ENCODE results near the gene MAGEB1.

Gene MAGEB1, protein sequence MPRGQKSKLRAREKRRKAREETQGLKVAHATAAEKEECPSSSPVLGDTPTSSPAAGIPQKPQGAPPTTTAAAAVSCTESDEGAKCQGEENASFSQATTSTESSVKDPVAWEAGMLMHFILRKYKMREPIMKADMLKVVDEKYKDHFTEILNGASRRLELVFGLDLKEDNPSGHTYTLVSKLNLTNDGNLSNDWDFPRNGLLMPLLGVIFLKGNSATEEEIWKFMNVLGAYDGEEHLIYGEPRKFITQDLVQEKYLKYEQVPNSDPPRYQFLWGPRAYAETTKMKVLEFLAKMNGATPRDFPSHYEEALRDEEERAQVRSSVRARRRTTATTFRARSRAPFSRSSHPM

DNA sequence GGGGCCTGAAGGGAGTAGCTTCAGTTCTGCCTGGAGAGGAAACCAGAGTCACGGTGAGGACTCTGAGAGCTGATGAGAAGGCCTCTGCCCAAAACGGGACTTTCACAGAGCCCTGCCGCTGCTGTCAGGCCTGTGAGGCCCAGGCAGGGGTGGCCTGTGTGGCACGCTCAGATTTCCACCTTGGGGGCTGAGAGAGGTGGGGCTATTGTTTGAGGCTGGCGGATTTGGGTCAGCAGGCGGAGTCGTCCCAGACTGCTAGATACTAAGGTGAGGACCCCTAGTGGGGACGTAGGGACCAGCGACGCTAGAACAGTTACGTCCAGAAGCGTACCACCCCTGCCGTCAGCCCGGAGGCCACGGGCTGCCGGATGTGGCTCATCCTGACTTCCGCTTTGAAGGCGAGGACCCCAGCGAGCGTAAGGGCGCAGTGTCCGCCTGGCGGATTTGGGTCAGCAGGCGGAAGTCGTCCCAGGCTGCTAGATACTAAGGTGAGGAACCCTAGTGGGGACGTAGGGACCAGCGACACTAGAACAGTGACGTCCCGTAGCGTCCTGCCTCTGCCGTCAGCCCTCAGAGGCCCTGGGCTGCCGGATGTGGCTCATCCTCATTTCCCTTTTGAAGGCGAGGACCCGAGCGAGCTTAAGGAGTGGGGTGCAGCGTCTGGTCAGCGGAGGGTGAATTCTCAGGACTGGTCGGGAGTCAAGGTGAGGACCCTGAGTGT is at the start of gene MAGEB1:
MAGEB1 (plus strand) TSS at position 378 of the 721 bp plus-strand sequence. CDS start 3,348 bp downstream, outside the sequence.
- DNase-seq = no peak

DNA sequence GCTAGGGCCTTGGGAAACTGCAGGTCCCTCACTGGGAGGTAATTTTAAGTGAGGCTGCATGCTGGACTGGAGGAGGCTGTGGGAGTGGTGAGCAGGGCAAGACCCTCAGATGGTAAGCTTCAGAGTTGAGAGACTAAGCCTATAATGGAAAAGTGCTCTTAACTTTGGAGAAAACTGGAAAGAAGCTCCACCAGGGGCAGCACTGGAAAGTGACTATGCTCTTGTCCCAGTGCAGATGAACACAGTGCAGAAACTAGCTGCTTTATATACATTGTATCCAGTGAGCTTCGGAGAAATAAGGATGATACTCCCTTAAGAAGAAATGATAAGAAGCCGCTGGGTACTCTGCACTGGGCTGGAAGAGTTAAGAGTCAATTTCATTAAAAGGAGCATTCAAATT is 34.8 kb upstream of the MAGEB1 start:
- no peak for DNase-seq

DNA sequence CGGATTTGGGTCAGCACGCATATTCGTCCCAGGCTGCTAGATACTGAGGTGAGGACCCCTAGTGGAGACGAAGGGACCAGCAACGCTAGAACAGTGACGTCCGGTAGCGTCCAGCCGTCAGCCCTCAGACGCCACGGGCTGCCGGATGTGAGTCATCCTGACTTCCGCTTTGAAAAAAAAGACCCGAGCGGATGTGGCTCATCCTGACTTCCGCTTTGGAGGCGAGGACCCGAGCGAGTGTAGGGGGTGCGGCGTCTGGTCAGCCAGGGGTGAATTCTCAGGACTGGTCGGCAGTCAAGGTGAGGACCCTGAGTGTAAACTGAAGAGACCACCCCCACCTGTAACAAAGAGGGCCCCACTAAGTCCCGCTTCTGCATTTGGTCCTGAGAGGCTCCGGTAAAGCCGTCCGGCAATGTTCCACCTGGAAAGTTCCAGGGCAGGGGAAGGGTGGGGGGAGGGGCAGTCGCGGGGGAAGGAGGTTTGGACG is 31.5 kb upstream of the MAGEB1 start, which contains the start of gene MAGEB2:
MAGEB2 (plus strand) TSS at position 207 of the 487 bp plus-strand sequence. CDS start 3,018 bp downstream, outside the sequence.
- no peak for DNase-seq

DNA sequence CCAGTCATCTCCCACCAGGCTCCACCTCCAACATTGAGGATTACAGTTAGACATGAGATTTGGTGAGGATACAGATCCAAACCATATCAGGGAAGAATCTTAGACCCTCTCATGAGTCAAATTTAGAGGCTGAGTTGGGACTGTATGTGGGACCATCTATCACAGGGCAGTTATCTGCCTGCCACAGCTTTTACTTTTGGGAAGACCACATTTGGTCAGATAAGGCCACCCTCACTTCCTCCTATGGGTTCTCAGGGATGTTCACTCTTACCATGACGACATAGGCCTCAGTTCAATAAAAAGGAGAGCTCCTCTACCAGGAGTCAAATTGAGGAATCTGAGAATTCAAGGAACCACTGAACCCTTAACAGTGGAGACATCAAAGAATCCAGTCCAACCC is 29.5 kb upstream of the MAGEB1 start:
- no peak for DNase-seq

DNA sequence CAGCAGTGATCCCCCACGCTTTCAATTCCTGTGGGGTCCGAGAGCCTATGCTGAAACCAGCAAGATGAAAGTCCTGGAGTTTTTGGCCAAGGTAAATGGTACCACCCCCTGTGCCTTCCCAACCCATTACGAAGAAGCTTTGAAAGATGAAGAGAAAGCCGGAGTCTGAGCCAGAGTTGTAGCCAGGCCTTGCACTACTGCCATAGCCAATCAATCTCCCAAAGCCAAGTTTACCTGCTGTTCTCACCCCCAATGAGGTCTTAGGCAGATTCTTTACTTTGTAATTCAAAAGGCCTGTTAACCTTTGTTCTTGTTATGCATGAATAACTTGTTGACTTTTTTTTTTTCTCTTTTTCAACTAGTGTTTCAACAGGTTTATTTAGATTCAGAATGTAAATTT is 27.6 kb upstream of the MAGEB1 start:
- no peak for DNase-seq

DNA sequence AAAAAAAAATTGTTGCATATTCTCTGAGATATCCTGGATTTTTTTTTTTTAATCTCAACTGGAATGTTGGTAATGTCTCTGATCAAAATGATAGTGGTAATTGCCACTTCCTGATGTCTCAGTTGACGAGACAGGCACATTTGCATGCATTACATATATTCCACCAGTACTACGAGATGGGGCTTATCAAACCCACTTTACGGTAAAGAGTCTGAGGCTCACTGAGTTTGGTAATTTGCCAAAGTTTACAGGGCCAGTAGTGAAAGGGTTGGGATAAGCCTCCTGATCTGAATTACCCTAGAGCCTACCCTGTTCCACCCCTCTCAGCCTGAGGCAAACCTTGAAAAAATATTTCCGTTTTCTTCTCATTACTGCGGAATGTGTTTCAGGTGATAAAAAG is 26.3 kb upstream of the MAGEB1 start:
- DNase-seq = no peak

DNA sequence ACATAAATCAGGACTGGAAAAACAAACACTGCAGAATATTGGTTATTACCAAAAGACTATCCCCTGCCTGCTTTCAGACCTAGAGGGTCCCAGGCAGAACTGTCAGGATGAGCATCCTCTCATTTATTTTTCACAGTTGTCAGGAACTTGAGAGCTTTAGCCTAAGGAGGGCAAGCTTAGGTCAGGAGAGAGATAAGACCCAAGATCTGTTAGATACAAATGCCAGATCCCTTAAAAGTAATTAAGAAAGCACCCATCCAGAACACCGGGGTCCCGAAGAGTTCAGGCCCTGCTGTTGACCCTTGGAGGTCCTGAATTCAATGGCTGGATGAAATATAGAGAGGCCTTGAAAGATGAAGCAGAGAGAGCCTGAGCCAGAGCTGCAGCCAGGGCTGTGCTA is 22.4 kb upstream of the MAGEB1 start:
- DNase-seq = no peak

DNA sequence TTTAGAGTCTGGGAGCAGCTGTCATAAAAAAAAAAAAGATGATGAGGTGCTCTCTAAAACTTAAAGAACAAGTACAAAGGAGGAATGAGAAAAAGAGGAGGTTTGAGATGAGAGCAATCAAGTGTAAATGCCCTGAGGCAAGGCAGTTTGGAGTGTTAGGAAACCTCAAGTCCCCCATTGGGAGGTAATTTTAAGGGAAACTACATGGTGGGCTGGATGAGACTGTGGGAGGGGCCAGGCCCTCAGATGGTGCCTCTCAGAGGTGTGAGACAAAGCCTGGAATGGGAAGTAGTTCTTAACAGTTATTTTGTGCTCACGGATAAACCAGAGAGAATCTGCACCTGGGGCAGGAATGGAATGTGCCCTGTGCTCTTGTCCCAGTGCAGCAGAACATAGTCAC is 18.4 kb upstream of the MAGEB1 start:
- DNase-seq = no peak

DNA sequence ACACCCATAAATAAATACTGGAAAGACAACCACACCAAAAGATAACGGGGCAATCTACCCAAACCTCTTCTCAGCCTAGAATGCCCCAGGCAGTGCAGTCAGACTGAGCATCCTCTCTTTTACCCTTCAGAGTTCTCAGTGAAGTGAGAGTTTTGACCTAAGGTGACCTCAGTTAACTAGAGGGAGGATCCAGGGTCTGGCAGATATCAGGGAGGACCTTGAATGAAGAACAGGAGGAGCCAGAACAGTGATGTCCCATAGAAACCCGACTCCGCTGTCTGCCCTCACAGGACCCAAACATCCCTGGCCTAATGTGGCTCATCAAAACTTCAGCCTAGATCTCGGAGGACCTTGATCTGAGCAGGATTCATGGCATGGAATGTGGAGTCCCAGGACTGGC is 16.6 kb upstream of the MAGEB1 start, which contains the start of gene MAGEB3:
MAGEB3 (plus strand) TSS at position 263 of the 400 bp plus-strand sequence. CDS start 5,268 bp downstream, outside the sequence.
- DNase-seq = no peak

DNA sequence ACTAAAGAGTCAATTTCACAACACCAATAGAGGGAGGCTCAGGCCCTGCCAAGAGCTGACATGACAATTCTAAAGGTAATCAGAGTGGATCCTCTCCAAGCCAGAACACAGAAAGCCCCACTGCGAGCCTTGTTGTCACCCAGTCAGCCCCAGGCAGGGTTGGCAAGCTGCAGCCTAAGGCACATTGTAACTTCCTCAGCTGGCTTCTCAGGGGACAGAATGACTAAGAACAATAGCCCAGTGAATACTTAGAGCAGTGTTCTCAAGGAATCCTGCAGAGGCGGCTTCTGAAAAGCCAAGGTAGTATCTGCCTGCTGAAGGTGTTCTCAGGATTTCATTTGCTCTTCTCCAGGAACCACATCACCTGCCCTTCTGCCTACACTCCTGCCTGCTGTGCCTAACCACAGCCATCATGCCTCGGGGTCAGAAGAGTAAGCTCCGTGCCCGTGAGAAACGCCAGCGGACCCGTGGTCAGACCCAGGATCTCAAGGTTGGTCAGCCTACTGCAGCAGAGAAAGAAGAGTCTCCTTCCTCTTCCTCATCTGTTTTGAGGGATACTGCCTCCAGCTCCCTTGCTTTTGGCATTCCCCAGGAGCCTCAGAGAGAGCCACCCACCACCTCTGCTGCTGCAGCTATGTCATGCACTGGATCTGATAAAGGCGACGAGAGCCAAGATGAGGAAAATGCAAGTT is 5.1 kb upstream of the MAGEB1 start, which contains the start of gene MAGEB4:
MAGEB4 (plus strand) TSS at position 277 of the 692 bp plus-strand sequence; CDS start at position 413, 136 bp downstream.
- no peak for DNase-seq

DNA sequence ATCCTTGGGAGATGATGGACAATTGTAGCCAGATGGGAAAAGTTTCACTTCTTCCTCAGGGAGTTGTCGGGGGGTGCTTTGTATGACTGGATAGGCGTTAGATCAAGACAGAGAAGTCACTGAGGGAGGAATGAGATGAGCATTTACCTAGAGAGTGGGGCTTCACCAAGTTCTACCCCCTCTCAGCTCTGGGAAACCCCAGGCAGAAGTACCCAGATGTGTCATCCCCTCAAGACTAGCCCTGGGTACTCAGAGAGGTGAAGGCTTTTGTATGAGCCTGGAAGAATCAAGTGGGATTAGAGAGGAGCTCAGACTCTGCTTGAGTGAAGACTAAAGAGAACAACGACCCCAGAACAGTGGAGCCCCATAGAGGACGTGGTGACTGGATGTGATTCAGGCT is 1.9 kb downstream of the MAGEB1 start:
- no peak for DNase-seq

DNA sequence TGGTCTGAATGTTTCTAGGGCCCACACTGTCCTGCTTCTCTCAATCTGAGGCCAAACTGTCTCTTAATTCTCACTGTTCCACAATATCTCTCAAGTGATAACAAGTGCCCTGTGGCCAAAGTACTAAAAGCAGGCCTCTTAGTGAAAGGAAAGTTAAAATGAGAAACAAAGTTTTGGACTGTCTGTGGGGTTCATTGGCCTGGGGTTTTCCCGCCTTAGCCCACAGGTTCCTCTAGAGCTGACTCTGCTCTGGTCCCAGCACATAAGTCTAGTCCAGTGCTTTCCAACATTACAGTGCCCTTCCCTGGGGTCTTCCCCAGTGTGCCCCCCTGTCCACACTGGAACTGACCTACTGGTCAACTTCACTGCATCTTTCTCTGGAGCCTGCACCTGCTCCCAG is 6.3 kb downstream of the MAGEB1 start:
- no peak for DNase-seq

DNA sequence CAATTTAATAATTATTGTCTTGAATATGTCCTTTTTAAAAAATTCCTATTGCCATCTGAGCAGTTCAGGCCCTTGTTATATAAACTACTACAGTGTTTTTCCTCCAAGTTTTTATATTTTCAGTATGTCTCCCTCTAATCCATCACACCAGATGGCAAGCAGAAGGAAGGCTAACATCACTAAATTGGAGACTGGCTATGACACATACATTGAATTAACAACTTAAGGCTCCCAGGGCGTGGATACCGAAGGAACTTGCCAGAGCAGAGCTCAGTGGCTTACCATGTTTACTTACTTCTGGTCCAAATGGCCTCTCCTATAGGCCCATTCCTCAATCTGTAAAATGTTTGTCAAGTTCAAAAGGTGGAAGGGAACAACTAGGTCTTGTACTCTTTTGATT is 13.0 kb downstream of the MAGEB1 start:
- DNase-seq = no peak

DNA sequence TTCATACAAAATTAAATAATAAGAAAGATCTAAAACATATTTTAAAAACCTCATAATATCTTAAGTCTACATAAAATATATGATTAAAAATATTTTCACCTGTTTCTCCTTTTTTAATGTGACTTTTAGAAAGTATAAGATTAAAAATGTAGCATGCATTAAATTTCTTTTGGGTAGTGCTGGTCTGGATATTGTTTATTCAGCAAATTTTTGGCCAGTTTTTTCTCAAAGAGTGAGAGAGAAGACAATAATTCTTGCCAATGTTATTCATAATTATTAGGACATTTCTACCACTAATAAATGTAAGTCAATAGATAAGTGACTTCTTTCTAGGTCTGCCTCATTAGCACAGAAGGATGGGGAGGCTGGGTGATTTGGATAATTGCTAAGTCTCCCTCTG is 14.1 kb downstream of the MAGEB1 start:
- DNase-seq = no peak

DNA sequence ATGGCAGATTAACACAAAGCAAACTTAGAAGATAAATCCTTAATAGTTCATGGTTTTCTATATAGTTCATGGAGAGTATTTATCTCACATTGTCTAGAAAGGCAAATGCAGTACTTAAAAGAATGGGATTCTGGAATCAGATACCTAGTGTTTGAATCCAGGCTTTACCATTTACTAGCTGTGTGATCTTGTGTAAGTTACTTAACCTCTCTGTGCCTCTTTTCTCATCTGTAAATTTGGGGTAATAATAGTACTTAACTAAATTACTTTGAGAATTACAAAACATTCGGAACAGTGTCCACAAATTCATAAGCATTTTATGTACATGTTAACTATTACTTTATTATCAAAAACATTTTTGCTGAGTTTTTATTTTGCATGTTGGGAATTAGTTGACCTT is 15.8 kb downstream of the MAGEB1 start:
- DNase-seq = no peak

DNA sequence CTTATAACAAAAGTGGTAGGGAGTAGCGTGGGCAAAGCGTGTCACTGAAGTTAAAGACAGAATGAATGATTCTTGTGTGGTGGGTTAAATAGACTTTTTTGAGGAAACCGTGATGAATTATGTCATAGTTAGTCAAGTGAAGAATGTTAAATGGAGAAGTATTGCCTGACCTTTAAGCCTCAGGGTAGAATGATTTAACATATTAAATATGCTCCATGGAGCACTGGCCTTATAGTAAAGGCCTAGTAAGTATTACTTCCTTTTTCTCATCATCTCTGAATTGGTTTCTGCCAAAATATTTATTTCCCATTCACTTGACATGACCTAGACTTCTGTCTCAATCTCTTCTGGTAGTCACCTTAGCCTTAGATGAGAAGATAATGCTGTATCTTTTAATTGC is 23.7 kb downstream of the MAGEB1 start:
- no peak for DNase-seq

DNA sequence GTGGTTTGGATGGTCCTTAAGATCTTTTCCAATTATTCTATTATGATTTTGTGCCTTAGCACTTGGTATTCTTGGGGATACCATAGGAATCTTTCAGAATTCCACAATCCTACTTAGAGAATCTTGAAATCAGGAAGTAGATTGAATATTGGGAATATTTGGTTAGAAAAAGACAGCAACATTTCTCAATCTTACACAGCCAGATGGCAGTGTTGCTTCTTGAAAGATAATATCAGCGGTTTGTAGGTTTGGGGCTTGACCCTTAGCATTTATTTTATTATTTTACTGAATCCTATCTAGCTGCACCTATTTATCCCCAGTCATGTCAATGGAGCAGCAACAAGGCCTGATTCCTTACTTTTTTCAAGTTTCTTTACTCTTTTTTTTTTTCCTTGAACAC is 28.6 kb downstream of the MAGEB1 start:
- no peak for DNase-seq

DNA sequence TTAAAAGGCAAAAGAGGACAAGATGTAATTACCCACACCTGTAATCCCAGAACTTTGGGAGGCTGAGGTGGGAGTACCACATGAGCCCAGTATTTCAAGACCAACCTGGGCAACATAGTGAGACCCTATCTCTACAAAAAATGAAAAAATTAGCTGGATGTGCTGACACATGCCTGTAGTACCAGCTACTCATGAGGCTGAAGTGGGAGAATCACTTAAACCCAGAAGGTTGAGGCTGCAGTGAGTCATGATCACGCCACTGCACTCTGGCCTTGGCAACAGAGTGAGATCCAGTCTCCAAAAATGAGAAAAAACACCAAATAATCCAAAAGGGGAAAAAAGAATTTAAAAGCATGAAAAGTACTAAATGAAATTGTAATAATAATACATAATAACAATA is 31.4 kb downstream of the MAGEB1 start:
- DNase-seq = no peak

DNA sequence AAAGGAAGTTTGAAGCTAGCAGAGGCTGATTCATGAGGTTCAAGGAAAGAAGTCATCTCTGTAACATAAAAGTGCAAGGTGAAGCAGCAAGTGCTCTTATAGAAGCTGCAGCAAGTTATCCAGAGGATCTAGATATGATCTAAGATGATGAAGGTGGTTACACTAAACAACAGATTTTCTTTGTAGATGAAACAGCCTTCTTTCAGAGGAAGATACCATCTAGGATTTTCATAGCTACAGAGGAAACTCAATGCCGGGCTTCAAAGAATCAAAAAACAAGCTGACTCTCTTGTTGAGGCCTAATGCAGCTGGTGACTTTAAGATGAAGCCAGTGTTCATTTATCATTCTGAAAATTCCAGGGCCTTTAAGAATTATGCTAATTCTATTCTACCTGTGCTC is 33.5 kb downstream of the MAGEB1 start:
- no peak for DNase-seq

DNA sequence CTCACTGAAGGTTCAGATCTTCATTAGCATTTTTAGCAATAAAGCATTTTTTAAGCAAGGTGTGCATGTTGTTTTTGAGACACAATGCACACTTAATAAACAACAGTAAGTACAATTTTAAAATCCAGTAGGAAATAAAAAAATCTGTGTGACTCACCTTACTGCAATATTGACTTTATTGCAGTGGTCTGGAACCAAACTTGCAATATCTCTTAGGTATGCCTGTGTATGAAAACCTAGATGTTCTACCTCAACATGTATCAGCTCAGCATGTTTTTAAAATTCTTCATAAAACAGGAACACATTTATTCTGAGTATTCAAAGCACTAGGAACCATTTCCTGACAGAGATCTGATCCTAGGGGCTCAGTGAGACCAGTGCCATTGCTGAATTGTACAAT is 35.6 kb downstream of the MAGEB1 start:
- DNase-seq = no peak

DNA sequence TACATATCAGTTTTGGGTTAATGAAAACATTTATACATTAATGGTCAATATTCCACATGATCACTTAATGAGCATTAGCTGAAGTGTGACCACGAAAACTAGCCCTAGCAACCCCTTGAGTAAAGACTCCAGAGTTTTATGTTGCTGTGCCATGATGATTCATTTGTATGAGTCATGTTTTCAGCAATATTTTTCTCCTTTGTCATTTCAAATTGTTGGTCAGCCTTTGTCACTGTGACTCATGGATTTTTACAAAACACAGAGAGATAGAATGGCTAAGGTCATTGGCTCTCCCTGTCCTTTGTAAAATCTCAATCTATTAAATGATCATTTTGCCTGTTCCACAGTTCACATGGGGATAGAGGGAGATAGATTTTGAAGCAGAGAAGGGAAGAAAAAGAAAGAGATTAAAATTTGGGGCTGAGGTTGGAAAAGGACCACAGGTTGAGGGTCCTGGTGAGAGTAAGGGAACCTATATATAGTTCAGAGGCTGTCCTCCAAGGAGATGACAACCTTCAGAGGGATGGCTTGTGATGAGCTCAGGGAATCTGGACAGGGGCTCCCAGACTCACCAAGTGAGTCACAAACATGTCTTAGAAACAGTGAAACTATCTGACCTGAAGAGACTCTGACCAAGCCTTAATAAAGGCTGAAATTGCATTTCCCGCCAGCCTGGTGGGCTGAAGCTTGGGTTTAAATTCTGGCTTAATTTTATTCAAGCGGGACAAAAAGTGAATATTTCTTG is 36.7 kb downstream of the MAGEB1 start:
- no peak for DNase-seq

DNA sequence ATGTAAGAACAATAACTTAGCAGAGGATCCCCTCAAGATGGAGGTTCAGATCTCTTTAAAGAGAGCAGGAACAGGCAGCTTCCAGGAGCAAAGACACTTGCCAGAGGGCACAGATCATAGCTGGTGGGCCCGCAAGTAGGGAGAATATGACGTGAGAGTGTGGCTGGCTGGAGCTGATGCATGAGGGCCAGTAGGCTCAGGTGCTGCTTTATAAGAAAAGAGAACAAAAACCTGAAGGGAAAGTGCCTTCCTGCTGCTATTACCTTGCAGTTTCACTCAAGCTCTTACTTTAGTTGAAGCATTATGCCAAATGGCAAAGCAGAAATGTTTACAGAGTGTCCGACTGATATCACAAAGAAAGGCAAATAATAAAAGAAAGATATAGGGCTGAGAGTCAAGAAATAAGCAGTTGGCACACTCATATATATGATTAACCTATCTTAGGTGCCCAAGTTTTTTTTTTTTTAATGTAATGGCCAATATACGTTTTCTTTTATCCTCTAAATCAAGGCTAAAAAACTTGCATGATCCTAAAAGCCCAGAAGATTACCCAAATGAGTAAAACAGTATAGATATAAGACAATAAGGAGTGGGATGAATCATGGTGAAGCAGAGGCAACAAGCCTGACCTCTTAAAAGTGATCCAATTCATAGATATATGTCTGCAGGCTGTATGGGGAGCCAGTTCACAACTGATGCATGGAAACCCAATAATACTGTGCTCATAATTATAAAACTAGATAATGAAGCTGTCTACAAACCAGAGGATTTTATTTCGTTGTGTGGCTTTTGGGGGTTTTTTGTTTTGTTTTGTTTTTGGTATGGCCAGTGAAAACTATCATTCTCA is 49.7 kb downstream of the MAGEB1 start:
- DNase-seq = no peak
